HEK293 (cell line): ENCODE data around the gene CPNE2.
"Not testable (repeated sequence)": the region's sequence is repeated elsewhere in the genome, so short reads cannot be mapped to it uniquely, and the experiment has no call there.

ENCODE experiments used
- CTCF ChIP-seq: fragments of 450-650 bp; formaldehyde crosslinking; IDR thresholded peaks from 2 replicates; pipeline ENCODE4 v1.5.1; 2016; ENCODE audit warnings: missing biosample characterization, missing genetic modification characterization
- KLF16 ChIP-seq: fragments of 450-650 bp; formaldehyde crosslinking; IDR thresholded peaks from 2 replicates; pipeline ENCODE4 v1.5.1; 2017; ENCODE audit warnings: missing biosample characterization, missing genetic modification characterization
- ZFP41 ChIP-seq: fragments of 450-650 bp; formaldehyde crosslinking; IDR thresholded peaks from 2 replicates; pipeline ENCODE4 v1.5.1; 2016; ENCODE audit warnings: missing biosample characterization, missing genetic modification characterization, borderline replicate concordance
- ZNF19 ChIP-seq: fragments of 450-650 bp; formaldehyde crosslinking; IDR thresholded peaks from 2 replicates; pipeline ENCODE4; 2016; ENCODE audit warnings: missing biosample characterization, missing genetic modification characterization, low read depth
- ZNF211 ChIP-seq: fragments of 450-650 bp; formaldehyde crosslinking; IDR thresholded peaks from 2 replicates; pipeline ENCODE4 v1.5.1; 2016; ENCODE audit warnings: low read depth, missing biosample characterization, missing genetic modification characterization
- ZNF510 ChIP-seq: fragments of 450-650 bp; formaldehyde crosslinking; IDR thresholded peaks from 2 replicates; pipeline ENCODE4 v1.5.1; 2018; ENCODE audit warnings: mild to moderate bottlenecking, missing genetic modification characterization, missing biosample characterization; ENCODE audit not compliant: insufficient replicate concordance
- ZNF521 ChIP-seq: fragments of 450-650 bp; formaldehyde crosslinking; IDR thresholded peaks from 2 replicates; pipeline ENCODE4 v1.5.1; 2017; ENCODE audit warnings: missing biosample characterization, mild to moderate bottlenecking, missing genetic modification characterization
- ZNF792 ChIP-seq: fragments of 450-650 bp; formaldehyde crosslinking; IDR thresholded peaks from 2 replicates; pipeline ENCODE4 v1.5.1; 2016; ENCODE audit warnings: missing biosample characterization, missing genetic modification characterization
- ZNF830 ChIP-seq: fragments of 450-650 bp; IDR thresholded peaks from 2 replicates; pipeline ENCODE4 v1.5.0; 2018; ENCODE audit warnings: missing biosample characterization, missing genetic modification characterization, low read depth, mild to moderate bottlenecking, moderate library complexity
- TF ChIP-seq, protein P1 (sequence below): fragments of 450-650 bp; formaldehyde crosslinking; IDR thresholded peaks from 2 replicates; pipeline ENCODE4 v1.5.1; 2016; ENCODE audit warnings: missing biosample characterization, missing genetic modification characterization

DNA sequence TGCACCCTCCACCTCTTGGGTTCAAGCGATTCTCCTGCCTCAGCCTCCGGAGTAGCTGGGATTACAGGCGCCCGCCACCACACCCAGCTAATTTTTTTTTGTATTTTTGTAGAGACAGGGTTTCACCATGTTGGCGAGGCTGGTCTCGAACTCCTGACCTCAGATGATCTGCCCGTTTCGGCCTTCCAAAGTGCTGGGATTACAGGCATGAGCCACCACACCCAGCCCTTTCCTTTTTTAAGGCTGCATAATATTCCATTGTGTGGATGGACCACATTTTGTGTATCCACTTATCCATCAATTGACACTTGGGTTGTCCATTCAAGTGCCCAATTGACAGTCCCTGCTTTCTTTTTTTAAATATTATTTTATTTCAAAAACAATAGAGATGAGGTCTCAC is 29.2 kb upstream of the CPNE2 start:
- not testable (repeated sequence) for TF ChIP-seq CTCF (tag by site-specific recombination); ZFP41 (tag by site-specific recombination); ZNF830 (tag by site-specific recombination); ZNF792 (tag by site-specific recombination); ZNF19 (tag by site-specific recombination); ZNF521; KLF16; ZNF211 (tag by site-specific recombination); ZNF510 (tag by site-specific recombination)
- TF ChIP-seq, protein P1, sequence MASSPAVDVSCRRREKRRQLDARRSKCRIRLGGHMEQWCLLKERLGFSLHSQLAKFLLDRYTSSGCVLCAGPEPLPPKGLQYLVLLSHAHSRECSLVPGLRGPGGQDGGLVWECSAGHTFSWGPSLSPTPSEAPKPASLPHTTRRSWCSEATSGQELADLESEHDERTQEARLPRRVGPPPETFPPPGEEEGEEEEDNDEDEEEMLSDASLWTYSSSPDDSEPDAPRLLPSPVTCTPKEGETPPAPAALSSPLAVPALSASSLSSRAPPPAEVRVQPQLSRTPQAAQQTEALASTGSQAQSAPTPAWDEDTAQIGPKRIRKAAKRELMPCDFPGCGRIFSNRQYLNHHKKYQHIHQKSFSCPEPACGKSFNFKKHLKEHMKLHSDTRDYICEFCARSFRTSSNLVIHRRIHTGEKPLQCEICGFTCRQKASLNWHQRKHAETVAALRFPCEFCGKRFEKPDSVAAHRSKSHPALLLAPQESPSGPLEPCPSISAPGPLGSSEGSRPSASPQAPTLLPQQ (tag by site-specific recombination) = not testable (repeated sequence)
